ENCODE measurements around the gene ADRB2. TPM values are rescaled to one million over a fixed set of nuclear protein-coding genes. Genes with fewer than 3 reads are reported as not detected.
A peak's percentile ranks its signal among the peaks of the same experiment; 100 is the strongest.

Gene ADRB2
- polyA plus RNA-seq, 3 donors = 6.8 to 10.9 (median 10.8) TPM

GRCh38 chr5:148817606-148818005 lies 8.8 kb upstream of the ADRB2 start:
- peak overlapping the region in 4 of 7 donors; percentile 10 to 62 (median 35) for H3K27ac Mint-ChIP-seq

More at GRCh38 chr5:148817606-148818005, 8.8 kb upstream of the ADRB2 start:
- H4K20me1 ChIP-seq (ENCODE audit: insufficient read depth, low read length) = no peaks in the 10 kb centered on the region
- TF ChIP-seq CTCF (IDR thresholded peaks at IDR 0.05) = no peak
- peaks cover 55 to 62% of the 10 kb centered on the region in 2 donors for H3K4me1 ChIP-seq (ENCODE audit: control insufficient read depth in 1 of 2, insufficient read depth in 2 of 2, low read length in 2 of 2)
- no peaks in the 10 kb centered on the region for H3K9me3 Mint-ChIP-seq
- H2AFZ ChIP-seq (ENCODE audit: insufficient read depth, low read depth, low read length, poor library complexity, severe bottlenecking) = no peak overlapping the region
- WGBS (ENCODE audit: insufficient coverage) = no CpG with 5 or more reads among the region's 1 CpG
- H3K4me2 ChIP-seq (replicated peaks; ENCODE audit: extremely low read depth, low read length, poor library complexity, severe bottlenecking) = no peak overlapping the region
- no peaks in the 10 kb centered on the region for H3K79me2 ChIP-seq (ENCODE audit: insufficient read depth, low read length)
- H3K27ac ChIP-seq (ENCODE audit: low read depth in 1 of 2, low read length in 2 of 2) = no peak overlapping the region
- H3K36me3 ChIP-seq (replicated peaks in 1 of 2; ENCODE audit: control insufficient read depth in 1 of 2, insufficient read depth in 2 of 2, low read length in 2 of 2) = no peaks in the 10 kb centered on the region
- H3K9ac ChIP-seq (ENCODE audit: insufficient read depth, low read length, poor library complexity, severe bottlenecking) = no peak overlapping the region
- H3K27me3 ChIP-seq (ENCODE audit: control insufficient read depth in 2 of 2, insufficient read depth in 2 of 2, low read length in 2 of 2) = no peaks in the 10 kb centered on the region
- no peak overlapping the region for H3K4me3 Mint-ChIP-seq
- H3K4me1 Mint-ChIP-seq = peaks cover 69% of the 10 kb centered on the region
- no peaks in the 10 kb centered on the region for H3K9me3 ChIP-seq (replicated peaks in 1 of 2; ENCODE audit: control insufficient read depth in 1 of 2, insufficient read depth in 1 of 2, low read length in 2 of 2)
- no peak for DNase-seq
- H3K36me3 Mint-ChIP-seq = no peaks in the 10 kb centered on the region
- H3K27me3 Mint-ChIP-seq (ENCODE audit: low read depth in 3 of 3) = peaks cover 0 to 3% (median 0%) of the 10 kb centered on the region in 3 donors
- no peak overlapping the region for H3K4me3 ChIP-seq (replicated peaks in 1 of 3; ENCODE audit: low read depth in 2 of 3, low read length in 3 of 3)
- intact Hi-C loops (cut with micrococcal nuclease) = no loop called here

All from CD14-positive monocyte (primary cell).